ENCODE results near the gene AHCY.
"Not testable (repeated sequence)": the region's sequence is repeated elsewhere in the genome, so short reads cannot be mapped to it uniquely, and the experiment has no call there.

AHCY gene

DNA sequence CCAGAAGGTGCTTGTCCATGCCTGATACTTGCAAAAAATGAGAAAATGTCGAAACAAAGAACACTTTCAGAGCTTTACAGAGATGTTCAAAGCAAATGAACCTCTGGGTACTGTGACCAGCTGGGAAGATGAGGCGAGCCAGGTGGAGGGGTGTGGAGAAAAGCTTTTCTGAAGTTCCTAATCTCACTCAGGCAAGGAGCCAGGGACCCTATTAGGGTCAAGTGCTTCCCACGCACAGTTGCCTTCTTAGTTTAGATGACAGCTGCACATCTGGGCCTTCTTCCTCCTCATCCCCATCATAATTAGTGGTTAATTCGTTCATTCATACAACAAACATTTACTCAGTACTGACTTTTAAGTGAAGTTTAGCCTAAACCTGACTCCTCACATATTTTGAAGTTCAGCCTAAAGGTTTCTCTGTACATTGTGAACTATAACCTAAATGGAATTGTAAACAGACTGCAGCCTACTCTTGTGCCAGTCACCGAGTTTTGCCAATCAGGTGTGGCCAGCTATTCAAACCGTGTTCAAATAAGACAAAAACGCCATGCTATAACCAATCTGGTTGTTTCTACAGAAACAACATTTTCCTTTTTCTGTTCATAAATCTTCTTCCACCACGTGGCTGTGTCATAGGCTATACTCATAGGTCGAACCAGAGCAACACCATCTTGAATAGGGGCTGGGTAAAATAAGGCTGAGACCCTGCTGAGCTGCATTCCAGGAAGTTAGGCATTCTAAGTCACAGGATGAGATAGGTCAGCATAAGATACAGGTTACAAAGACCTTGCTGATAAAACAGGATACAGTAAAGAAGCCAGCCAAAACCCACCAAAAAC is 19.3 kb upstream of the AHCY start:
- DNase-seq, result no peak

DNA sequence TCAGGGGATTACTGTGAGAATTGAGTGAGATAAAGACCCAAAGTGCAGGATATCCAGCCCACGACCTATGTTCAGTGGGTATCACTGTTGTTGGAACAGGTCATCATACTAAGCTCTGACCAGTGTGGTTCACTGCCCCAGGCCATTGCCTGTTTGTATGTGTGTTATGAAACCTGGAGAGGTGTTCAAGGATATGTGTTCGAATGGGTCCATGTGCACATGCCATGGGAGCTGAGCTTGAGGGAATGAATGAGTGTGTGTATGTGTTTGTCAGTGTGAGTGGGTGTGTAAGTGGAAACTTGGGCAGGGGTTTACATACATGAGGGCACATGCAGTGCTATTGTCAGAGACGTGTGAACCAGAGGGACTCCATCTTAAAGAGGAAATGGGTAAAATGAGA is 17.7 kb upstream of the AHCY start:
- DNase-seq, result no peak

DNA sequence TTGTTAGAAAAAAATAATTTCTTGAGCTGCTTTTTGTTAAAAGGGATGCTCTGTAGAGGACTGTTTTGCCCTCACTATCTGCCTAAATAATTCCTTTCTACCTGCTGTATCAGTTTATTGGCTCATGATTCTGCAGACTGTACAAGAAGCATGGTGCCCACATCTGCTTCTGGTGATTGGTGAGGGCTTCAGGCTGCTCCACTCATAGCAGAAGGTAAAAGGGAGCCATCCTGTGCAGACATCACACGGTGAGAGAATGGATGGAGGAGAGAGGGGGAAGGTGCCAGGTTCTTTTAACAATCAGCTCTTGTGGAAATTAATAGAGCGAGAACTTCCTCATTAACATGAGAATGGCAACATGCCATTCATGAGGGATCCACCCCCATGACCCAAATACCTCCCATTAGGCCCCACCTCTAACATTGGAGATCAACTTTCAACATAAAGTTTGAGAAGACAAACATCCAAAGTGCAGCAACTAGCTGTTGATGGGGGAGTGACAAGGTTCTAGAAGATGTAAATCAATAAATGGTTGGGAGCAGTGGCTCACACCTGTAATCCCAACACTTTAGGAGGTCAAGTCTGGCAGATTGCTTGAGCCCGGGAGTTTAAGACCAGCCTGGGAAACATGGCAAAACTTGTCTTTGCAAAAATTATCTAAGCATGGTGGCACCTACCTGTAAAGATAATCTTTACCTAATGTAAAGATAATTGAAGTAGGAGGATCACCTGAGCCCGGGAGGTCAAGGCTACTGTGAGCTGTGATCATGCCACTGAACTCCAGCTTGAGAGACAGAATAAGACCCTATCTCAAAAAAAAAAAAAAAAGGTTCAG is 15.7 kb upstream of the AHCY start:
- DNase-seq, result no peak

DNA sequence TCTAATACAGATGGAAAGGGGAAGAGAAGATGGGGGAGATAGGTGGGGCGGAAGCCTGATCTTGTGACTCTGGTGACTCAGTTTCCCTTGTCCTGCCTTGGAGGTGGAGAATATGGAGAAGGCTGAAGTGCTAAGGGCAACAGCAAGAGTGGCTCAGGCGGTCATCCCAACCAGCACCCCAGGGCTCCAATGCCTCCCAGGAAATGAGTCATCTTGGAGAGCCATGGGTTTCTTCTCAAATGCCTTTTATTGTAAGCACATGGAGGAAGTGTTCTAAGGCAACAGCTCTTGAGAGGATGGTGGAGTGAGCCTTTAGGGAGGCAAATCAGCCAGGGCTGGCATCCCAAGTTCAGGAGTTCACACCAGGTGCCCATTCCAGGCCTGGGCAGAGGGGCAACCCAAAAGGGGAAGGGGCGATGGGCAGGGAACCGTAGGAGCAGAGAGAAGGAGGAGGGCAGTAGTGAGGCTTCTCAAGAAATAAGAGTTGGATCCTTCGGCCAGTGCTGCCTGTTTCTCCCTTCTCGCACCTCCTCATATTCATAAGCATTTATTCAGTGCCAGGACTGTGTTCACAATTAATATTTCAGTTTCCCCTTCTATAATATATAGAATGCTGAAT is 13.2 kb upstream of the AHCY start:
- DNase-seq, result no peak

DNA sequence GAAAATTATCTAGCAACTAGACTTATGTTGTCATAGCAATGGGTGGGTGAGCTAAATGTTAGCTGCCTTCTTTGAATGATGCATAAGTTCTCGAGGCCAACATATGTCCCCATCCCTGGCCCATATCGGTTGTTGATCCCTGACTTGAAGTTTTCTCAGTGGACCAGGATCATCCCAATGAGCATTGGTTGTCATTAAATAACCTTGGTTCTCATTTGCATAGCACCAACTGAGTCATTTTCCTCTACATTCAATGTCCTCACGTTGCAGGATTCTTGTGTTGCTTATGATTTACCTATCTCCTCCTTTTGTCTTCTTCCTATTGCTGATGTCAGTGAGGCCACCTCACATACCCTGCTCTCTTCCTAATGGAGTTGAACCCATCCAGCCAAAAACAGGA is 12.1 kb upstream of the AHCY start:
- no peak for DNase-seq

DNA sequence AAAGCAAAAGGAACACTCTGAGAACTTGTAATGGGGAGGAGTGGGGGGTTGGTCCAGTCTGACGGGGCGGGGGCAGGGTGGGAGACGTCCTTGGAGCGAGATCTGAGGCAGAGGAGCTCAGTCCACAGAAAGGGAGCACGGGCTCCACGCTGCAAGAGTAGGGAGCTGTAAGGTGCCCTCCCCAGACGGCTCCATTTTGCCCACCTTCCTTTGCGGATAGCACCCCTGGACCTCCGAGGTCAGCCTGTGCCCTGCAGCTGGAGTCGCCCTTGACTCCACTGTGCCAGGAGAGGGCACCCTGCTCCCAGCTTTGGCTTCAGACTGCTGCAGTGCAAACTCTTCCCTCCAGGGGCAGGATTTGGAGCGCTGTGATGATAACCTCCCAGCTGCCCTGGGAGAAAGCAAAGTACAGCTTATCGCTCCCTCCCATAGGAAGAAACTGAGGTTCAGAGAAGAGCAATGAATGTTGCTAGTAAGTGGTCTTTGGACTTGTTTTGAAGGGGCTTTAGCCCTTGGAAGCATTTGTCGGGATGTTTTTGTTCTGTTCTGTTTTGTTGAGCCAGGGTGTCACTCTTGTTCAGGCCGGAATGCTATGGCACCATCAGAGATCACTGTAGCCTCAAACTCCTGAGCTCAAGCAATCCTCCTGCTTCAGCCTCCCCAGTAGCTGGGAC is 9.5 kb upstream of the AHCY start:
- peak; percentile 93 for DNase-seq

DNA sequence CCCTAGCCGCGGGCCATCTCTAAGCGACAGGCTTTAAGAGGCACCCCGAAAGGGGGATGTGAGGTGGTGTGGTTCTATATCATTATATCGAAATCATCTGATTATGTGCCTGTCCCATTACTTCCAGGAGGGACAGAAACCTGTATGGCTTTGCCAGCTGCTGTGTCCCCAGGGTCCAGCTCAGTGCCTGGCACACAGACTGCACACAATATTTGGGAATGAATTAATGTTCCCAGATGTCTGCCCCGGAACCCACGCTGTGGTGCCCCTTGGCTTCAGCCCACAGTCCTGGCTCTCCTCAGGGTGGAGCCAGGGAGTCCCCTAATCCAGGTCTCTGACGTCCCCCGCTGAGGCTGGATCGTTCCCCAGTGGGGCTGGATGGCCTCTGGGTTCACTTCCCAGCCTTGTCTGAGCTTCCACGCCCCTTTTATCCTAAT is 8.9 kb upstream of the AHCY start:
- no peak for DNase-seq

DNA sequence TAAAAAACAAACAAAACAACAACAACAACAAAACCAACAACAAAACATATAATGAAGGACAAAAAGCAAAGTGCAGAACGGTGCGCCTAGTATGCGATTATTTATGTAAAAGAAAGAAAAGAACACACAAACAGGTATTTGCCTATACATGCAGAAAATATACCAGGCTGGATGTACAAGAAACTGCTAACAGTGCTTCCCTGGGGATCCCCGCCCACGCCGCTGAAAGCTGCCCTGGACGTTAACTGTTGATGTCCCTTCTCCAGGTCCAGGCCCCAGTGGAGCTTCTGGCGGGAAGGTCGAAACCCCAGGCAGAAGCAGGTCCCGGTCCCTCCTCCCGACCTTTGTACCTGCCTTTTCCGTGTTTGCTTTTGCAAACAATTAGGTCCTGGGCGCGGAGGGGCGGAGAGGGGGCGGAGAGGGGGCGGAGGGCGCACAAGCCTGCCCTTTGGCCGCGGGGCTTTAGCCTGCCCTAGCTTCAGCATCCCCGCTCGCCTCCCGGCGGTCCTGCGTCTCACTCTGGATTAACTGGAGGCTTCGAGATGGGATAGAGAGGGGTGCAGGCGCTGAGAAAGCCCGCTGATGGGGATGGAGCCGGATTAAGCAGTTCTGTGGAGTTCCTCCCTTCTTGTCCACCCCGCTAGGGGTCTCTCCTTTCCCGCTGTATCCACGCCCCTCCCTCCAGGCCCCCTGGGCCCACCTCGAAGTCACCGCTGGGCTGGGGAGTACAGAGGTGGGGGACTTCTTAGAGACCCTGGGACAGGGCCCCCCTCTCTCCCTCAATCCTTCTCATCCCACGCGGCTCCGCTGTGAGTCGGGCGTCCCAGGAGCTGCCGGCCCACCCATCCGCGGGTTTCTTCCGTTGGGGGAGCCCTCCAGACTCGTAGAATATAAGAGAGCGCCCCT is 8.2 kb upstream of the AHCY start:
- DNase-seq, result no peak

DNA sequence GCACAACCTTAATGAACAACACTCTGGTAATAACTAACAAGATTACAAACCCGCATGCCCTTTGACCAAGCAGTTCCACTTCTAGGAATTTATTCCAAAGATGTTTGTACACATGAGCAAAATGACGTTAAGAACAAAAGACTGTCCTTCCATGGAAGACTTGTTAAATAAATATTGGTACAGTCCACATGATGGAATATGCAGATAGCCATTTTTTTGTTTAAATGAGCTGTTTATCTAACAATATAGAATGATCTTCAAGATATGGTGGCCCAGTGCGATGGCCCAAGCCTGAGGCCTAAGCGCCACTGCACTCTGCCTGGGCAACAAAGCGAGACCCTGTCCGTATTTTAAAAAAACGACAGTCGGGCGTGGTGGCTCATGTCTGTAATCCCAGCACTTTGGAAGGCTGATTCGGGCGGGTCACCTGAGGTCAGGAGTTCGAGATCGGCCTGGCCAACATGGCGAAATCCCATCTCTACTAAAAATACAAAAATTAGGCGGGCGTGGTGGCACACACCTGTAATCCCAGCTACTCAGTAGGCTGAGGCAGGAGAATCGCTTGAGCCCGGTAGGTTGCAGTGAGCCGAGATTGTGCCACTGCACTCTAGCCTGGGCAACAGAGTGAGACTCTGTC is 7.4 kb upstream of the AHCY start:
- no peak for DNase-seq

DNA sequence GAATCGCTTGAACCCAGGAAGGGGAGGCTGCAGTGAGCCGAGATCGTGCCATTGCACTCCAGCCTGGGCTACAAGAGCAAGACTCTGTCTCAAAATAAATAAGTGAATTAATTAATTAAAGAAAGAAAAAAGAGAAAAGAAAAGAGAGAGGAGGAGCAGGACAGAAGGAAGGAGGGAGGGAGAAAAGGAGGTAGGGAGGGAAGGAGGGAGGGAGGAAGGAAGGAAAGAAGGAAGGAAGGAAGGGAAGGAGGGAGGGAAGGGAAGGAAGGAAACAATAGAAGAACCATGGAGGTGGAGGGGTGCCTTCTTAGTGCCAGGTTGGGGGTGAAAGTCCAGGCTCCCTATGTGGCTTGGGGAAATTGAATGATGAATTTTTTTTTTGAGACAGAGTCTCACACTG is 6.5 kb upstream of the AHCY start:
- no peak for DNase-seq

DNA sequence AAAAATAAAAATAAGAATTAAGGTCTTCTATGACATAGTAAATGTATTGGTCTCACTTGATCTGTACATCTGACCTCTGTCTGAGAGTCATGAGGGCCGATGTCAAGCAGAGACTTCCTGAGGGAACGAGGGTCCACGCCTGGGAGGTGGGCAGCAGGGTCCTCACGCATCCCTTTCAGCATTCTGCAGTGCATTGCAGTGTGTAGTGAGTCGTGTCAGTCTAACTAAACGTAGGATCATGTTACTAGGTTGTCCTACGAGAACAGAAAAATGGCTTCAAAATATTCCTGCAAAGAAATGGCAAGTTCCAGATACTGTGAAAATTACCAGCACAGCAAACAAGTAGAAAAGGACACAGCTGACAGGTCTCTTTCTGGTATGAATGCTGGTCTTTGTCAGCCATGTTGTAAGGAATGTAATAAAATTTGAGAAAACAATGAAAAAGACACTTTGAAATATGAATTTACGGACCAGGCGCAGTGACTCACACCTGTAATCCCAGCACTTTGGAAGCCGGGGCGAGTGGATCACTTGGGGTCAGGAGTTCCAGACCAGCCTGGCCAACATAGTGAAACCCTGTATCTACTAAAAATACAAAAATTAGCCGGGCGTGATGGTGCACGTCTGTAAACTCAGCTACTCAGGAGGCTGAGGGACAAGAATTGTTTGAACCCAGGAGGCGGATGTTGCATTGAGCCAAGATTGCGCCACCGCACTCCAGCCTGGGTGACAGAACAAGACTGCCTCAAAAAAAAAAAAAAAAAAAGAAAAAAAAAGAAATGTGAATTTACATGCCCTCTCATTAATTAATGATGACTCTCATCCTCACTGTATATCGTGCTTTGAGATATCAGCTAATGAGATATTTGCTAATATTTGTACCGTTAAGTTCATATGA is 2.4 kb upstream of the AHCY start:
- DNase-seq, result no peak

DNA sequence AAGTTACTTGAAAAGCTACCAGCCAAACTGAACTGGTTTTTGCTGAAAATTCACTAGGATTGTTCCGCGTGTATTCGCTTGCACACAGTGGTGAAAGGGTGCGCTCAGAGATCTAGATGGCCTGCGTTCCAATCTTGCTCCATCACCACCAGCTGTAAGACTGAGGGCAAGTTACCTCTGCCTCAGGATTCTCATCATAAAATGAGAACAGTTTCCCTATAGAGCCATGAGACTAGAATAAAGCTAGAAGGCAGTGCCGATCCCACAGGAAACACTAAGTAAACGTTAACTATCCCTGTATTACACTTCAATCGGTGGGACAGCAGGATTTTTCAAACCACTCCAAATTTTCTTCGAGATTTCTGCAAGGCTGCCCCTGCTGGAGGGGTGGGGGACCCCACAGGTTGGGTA is 838 bp downstream of the AHCY start:
- DNase-seq, result peak; percentile 31

DNA sequence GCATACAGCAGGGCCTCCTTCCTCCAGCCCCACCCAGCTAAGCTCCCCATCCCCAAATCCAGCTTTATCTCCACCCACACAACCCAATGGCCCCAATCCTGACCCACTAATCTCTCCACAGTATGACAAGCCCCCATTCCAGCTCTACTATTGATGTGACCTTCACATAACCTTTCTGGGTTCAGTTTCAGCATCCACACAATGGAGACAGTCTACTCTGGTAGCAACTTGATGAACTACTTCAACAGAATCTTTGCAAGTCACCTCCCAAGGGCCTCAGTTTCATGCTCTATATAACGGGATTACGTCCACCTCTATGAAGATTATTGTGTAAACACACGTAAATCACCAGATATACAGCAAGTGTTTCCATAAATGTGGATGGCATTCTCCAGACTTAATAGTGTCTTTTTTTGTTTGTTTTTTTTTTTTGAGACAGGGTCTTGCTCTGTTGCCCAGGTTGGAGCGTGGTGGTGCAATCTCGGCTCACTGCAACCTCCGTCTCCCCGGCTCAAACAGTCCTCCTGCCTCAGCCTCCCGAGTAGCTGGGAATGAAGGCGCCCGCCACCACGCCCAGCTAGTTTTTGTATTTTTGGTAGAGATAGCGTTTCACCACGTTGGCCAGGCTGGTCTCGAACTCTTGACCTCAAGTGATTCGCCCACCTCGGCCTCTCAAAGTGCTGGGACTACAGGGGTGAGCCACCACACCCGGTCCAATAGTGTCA is 1.4 kb downstream of the AHCY start:
- DNase-seq, result peak; percentile 39

DNA sequence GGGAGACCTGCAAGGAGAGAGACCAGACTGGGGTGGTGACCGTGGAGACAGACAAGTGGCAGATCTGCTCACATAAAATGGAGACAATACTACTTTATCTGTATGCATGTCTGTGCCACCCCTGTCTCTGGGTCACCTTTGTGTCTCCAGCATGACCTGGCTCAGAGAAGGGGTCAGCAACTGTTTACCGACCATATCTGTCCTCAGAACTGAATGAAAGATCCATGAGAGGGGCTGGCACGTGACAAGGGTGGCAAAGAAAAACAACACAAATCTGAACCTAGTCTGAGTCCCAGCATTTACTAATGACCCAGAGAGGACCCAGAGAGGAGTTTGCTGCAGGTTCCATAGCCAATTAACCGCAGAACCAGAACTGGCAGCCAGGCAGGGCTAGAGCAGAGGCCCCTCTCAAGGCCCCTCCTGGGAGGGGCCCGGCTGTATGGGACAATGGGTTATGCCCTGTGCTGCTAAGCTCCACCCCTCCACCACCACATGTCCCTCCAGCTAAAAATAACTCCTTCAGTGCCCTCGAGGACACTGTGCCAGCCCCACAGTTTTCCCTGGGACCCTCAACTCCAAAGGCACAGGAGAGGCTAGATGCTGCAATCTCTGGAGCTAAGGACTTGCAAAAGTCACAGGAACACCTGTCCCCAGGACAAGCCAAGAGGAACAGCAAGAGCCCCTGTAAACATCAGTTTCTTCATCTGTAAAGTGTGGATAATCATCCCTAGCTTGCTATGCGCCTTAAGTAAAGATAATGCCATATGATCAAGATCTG is 2.2 kb downstream of the AHCY start:
- peak; percentile 27 for DNase-seq

DNA sequence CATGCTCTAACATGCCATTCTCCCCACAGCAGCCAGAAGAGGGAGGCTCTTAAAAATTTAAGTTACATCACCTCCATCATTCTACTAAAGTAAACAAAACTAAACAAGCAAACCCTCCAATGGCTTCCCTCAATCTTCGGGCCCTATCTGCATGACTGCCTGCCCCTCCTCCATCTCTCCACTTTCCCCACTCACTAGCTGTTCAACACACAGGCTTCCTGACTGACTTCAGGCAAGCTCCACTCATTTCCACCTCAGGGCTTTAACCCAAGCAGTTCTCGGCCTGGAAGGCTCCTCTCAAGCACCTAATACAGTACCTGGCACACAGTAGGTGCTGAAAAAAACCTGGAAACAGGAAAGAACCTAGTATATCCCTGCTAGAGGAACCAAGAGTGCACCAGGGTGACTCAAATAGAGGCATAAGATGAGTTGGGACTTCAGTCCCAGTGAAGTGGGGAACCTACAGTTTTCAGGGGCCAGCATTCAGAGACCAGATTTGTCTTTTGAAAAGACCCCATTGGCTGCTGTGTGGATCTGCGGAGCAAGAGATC is 2.8 kb downstream of the AHCY start:
- no peak for DNase-seq

DNA sequence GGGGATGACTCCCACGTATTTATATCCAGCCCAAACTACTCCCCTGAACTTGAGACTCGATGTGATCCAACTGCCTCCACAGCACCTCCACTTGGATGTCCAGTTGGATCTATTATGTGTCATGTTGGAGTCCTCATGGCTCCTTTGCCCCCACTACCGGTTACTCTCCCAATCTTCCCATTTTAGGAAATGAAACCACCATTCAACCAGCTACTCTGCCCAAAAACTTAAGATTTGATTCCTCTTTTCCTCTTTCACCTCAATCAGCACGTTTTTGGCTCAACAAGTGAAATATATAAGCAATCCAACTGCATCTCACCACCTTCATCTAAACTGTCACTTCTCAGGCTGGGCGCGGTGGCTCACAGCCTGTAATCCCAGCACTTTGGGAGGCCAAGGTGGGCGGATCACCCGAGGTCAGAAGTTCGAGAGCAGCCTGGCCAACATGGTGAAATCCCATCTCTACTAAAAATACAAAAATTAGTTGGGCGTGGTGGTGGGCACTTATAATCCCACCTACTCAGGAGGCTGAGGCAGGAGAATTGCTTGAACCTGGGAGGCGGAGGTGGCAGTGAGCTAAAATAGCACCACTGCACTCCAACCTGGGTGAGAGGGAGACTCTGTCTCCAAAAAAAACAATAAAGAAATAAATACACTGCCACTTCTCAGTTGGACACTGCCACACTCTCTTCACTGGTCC is 3.4 kb downstream of the AHCY start:
- no peak for DNase-seq

DNA sequence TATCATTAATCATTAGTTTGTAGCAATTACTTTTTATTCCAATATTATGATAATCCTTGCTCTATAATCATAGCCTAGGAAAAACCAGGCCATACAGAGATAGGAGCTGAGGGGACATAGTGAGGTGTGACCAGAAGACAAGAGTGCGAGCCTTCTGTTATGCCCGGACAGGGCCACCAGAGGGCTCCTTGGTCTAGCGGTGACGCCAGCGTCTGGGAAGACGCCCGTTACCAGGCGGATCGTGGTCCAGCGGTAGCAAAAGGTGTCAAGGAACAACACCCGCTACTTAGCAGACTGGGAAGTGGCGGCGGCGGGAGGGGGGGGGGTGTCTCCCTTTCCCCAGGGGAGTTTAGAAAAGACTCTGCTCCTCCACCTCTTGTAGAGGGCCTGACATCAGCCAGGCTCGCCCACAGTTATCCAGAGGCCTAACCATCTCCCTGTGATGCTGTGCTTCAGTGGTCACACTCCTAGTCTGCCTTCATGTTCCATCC is 4.8 kb downstream of the AHCY start:
- not testable (repeated sequence) for DNase-seq

DNA sequence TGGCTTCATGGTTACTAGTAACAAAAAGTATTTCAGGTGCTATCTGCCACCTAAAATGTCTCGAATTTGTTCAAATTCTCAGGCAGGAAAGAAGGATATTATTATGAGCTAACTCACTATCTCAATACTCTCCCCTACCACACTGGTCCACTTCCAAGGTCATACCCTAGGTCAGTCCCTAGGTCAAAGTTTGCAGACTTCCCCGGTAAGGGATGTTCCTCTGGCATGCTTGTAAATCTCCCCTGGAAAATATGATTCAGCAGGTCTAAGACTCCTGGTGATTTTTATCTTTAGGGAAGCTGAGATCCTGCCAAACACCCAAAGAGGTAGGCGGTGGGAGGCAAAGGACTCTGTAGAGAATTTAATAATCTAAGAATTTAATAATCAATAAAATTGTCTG is 6.7 kb downstream of the AHCY start:
- DNase-seq, result no peak

Measured in hematopoietic multipotent progenitor cell treated with erythropoietin and hydrocortisone succinate and interleukin-3 and kit ligand, for 8 days (in vitro differentiated cells).